Fibroblast of mammary gland (primary cell): Measurements from ENCODE around the gene PADI3.

ENCODE experiments used
- DNase-seq: peaks from one replicate; pipeline ENCODE4 v3.0.0-alpha.2; 2010; ENCODE audit warnings: low read depth
- H3K4me3 ChIP-seq: 2 replicates; pipeline ENCODE4 v1.5.1; 2011; ENCODE audit warnings: low read depth, mild to moderate bottlenecking, low read length, moderate library complexity; ENCODE audit not compliant: control insufficient read depth
- TF ChIP-seq, protein P1 (sequence below): conservative IDR thresholded peaks from 2 replicates; pipeline ENCODE4 v1.5.1; 2011; ENCODE audit warnings: low read depth, low read length, inconsistent platforms; ENCODE audit not compliant: control insufficient read depth, insufficient read depth

PADI3 gene

DNA sequence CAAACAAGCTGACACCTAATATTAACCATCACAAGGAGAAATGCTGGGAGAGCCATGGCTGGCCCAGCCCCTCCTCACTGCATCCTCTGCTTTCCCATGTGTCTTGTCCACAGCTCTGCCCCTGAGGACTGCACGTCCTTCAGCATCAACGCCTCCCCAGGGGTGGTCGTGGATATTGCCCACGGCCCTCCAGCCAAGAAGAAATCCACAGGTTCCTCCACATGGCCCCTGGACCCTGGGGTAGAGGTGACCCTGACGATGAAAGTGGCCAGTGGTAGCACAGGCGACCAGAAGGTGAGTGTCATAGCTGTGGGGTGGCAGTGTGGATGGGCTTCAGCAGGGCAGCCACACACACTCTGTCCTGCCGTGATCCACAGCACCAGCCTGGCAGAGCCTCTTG lies 82.0 kb downstream of the PADI3 start:
- TF ChIP-seq, protein P1, sequence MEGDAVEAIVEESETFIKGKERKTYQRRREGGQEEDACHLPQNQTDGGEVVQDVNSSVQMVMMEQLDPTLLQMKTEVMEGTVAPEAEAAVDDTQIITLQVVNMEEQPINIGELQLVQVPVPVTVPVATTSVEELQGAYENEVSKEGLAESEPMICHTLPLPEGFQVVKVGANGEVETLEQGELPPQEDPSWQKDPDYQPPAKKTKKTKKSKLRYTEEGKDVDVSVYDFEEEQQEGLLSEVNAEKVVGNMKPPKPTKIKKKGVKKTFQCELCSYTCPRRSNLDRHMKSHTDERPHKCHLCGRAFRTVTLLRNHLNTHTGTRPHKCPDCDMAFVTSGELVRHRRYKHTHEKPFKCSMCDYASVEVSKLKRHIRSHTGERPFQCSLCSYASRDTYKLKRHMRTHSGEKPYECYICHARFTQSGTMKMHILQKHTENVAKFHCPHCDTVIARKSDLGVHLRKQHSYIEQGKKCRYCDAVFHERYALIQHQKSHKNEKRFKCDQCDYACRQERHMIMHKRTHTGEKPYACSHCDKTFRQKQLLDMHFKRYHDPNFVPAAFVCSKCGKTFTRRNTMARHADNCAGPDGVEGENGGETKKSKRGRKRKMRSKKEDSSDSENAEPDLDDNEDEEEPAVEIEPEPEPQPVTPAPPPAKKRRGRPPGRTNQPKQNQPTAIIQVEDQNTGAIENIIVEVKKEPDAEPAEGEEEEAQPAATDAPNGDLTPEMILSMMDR, result no peak
- H3K4me3 ChIP-seq, result no peak overlapping the region
- no peak for DNase-seq

DNA sequence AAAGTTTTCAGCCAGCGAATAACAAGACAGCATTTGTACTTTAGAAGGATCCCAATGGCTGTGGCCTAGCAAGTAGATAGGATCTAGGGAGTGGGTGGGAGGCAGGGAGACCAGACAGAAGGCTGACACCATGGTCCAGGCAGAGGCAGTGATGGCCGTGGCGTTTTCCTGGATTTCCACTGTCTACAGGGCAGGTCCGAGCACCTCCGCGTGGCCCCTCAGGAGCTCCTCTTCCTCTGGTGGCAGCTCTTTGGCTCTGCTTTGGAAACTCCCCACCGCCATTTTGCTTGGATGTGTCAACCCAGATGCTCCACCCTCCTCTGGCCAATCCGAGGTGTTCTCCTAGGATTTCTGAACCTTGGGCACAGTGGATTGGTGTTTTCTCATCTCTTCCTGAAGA lies 84.2 kb downstream of the PADI3 start:
- TF ChIP-seq, protein P1, result no peak
- H3K4me3 ChIP-seq, result no peak overlapping the region
- no peak for DNase-seq
